Measurements from ENCODE around the gene NPAS3.

NPAS3 gene

DNA sequence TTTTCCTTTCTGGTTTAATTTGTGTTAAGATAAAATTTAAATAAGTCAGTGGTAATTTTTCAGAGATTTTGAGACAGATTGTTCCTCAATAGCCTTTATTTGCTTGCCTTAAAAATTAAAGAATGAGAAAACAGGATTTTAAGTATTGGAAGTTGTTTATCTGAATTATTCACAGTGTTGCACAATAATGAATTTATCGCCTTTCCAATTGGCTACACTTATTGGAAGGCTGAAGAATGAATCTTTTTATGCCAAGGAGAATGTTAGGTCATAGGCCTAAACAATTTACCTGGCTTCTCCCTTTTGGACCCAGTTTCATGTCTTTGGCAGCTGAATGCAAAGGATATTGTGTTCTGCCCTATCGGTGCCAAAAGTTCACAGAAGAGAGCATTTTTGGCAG lies 250.2 kb downstream of the NPAS3 start:
- DNase-seq, result no peak

DNA sequence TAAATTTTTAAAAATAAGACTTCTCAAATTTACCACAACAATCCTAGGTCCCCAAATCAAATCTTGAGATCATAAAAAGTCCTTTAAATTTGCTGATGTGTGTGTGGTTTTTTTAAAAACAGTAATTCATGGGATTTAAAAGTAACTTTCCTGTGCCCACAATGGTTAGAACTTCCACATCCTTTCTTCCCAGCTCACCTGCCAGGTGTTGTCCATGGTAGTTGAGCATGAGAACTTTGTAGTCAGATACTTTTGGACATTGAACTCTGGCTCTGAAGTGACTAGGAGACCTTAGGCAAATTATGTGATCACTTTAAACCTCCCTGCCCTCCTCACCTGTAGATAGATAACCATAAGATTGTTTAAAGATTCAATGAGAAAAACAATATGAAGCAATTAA lies 253.2 kb downstream of the NPAS3 start:
- no peak for DNase-seq

DNA sequence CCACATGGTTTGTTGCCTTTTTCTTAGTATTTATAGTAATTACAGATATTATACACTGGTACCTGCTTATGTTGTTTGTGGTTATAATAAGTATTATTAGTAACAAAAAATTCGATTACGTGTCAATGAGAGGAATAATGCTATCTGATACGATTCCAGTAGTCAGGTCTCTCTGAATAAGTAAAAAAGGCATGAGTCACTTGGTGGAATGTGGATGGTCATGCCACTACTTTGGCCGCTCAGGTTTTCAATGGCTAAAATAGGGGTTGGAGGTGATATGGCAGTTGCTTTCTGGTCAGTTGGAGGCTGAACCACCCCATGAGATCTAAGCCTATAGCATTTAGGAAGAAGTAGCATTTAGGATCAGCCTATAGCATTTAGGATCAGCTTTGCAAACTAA lies 255.9 kb downstream of the NPAS3 start:
- no peak for DNase-seq

DNA sequence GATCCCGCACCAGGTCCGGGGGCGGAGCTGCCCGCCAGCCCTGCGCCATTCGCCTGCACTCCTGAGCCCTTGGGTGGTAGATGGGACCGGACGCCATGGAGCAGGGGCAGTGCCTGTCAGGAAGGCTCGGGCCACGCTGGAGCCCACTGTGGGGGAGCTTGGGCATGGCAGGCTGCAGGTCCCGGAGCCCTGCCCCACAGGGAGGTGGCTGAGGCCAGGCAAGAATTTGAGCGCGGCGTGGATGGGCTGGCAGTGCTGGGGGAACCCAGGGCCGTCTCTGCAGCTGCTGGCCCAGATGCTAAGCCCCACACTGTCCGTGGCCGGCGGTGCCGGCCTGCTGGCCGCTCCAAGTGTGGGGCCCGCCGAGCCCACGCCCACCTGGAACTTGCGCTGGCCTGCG lies 260.0 kb downstream of the NPAS3 start:
- no peak for DNase-seq

DNA sequence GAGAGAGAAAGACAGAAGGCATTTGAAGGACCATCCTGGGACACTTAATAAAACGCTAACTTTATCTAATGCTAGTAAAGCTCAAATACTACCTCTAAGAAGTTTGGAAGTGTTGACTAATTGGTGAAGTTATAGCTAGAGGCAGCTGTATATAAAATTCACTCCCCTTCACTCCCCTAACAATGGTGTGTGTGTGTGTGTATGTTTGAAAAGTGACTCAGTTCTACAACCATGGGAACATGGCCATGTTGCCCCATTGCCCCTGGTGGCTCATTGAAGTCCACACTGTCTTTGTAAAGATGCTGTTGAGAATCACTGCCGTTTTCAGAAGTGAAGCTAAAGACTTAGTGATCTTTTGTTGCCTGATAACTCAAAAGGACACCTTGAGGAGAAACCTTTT lies 262.4 kb downstream of the NPAS3 start:
- DNase-seq, result no peak

DNA sequence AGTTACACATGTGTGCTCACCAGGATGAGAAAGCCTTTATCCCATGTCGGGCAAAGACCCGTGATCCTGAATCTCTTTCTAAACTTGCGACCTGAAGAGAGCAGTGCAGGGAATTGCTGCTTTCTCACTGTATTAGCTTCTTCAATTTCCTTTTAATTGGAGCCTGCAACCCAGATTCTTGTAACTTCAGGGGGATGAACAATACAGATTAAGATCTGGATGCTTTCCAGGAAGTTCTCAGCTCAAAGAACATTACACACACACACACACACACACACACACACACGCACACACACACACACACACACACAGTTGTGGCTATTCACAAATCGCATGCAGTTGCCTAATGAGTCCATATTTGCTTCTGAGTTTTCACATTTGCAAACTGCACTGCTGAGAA lies 268.3 kb downstream of the NPAS3 start:
- DNase-seq, result no peak

DNA sequence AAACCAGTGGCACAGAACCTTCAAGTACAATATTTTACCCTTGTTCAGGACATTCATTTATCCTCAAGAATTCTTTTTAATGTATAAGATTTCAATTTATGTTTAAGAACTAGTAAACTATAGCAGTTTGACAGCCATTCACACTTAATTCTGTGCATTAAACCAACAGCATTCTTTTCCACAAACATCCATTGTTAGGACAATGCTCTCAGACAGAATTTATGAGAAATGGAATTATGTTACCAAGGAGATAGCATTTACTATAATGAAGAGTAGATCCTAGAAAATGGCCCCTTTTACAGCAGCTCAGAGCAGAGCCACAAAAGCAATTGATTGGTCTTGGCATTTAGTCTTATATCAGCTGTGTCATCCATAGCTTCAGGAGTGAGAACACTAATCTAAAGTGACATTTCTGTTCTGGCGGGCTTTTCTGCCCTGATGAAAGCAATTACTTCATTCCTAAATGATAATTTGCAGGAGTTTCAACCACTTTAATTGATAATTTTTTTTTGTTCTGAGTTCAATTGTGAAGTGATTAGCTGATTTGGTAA lies 268.9 kb downstream of the NPAS3 start:
- no peak for DNase-seq

DNA sequence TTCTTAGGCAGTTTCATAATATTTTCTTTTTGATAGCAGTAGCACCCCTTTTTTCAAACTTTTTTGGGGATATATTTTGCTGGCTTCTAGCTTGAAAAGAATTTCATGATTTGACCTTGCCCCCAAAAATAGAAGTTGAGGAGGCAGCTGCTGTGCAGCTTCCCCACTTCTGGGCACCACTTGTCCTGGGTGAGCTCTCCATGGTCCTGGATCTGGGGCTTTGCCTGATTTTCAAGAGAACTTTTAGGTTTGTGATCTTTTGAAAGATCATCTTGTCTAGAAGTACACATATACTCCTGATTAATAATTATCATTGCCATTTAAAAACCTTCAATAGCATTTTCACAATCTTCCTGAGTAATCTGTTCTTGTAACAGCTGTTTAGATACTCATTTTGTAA lies 271.6 kb downstream of the NPAS3 start:
- DNase-seq, result no peak

DNA sequence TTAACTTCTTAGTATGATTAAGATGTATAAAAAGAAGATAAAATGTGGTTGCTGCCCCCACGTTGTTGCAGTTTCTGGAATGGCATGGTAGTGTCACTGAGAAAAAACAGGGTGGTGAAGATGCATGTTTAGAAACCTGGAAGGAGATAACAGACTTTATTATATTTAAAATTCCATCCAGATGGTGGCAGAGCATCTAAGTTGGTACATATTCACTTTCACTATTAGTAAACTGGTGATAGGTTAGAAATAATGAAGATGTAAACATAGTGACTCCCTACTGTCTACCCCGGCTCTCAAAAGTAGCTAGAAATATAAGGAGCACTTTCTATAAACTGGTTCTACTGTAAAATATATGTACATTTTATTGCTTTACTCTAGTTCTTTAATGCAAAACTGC lies 279.3 kb downstream of the NPAS3 start:
- DNase-seq, result no peak

DNA sequence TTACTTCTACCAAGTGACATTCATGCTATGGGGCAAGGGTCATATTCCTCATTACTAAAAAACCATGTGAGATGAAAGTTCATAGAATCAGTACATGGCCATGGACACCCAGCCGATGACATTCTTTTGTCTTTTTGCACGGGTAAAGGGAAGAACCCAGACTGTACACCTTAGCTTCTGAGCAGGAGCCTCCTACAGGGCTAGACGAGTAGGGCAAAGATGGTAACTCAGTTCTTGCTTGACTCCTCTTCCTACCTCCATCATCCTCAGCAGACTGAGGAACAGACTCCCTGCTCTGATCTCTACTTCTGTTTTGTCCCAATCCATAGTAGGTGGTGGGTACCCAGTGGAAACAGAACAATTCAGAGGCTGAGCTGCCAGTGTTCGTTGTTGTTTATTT lies 281.3 kb downstream of the NPAS3 start:
- DNase-seq, result no peak

DNA sequence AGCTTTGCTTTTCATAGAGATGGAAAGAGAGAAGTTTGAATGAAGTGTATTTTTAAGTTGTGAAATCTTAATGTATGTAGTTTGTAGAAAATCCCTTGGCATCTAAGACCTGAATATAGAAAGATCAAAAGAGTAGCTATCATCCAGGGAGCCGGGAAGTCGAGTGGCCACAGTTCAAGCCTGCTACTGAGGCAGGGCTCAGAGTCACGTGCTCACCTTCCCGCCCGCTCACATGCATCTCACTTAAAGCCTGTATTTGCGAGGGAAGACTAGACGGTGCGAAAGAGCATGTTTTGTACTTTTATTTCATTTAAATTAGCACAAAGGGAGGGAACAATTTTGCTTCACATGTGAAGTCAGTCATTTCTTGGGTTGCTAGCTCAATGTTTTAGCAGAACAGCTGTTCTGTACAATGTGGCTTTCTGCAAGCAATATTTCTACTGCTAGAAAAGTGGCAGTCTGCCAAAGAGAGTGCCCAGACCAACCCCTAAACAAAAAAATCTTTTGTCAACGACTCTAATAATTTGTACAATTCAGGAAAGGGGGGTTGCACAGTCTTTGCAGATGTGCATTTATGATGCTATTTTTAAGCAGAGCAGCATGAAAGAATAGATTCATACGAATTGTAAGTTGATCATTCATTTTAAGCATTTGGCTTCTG lies 290.7 kb downstream of the NPAS3 start:
- no peak for DNase-seq

DNA sequence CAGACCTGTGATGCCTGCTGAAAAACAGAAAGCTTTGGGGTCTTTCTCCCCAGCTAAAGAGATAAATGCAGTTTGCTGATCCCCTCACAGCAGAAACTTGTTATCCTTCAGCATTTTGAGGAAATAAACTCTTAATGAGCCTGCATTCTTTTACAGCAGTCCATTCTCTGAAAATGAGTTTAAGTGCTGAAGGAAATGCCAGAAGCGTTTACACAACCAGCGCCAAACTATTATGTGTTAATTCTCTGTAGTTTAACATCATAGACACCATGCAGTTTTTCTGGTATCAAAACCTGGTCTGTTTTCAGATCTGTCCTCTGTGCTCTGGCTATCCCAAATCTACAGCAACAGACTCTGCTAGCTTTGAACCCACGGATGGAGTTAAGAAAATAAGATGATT lies 291.3 kb downstream of the NPAS3 start:
- no peak for DNase-seq

DNA sequence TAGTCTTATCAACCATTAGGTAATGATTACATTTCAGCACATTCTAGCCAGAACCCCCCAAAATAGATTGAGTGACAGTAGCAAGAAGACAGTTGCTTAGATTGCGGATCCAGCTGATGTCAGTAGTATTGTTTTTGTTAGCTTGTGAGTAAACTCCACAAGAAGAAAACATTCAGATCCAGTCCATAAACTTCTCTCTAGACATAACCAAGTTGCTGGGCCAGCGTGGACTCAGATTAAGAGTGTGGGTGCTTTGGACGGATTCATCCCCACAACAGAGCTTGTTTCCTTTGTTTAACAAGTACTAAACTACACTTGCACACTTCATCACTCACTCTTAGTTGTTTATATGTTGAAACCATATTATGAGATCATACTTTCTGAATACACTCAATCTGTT lies 293.4 kb downstream of the NPAS3 start:
- DNase-seq, result no peak

DNA sequence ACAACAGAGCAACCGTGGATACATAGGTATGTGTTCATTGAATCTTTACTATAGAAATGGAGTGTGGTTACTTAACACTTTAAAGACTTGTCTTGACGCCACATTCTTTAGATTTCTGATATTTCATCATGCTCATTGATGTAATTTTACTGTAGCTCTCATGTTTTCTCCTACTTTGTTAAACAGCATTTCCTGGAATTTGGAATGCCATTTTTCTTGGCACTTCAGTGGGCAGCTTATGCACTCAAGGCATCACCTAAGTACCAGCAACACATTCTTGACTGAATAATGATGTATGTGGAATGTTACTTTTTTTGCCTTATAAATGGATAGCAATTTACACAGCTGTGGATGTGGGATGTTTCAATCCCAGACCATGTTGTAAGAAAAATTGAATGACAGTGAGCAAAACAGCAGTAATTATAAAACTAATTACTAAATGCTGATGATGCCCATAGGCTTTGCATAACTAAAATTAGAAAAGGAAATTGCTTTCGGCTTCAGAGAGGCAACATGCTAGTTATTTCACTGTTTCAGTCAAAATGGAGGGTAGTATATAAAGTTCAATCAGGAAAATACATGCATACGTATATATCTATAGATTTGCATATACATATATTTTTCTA lies 298.5 kb downstream of the NPAS3 start:
- no peak for DNase-seq

DNA sequence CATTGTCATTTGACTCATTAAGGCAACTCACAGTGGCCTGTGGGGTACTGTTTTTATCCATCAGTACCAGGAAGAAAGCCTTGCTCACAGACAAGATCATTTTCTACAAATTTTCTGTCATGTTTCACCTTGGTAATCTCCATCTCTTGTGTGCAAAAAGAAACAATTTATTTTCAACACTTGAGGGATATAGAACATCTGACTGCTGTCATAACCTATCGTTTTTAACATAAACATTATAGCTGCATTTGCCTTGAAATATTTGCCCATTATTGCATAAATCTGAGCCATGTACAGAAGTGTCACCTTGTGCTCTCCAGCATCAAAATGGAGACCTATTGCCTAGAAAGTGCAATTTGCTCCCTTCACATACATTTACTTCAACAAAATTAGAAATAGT lies 300.8 kb downstream of the NPAS3 start:
- DNase-seq, result no peak

DNA sequence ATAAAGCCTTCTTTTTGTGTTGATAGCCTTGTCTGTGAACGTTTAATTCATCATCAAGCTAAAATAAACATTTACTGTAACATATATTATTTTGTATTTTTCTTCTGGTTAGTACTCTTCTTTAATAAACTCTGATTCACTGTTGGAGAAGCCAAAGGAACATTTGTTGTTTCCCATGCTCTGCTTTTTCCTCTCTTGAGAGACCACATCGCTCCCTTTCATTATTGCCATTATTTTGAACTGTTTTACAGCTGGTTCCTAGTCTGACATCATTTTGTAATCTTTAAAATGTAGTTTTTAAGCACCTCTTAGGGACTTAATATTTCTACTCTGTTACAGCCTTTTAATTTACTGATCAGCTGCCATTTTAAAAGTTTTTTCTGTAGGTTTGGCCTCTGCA lies 301.8 kb downstream of the NPAS3 start:
- DNase-seq, result no peak

DNA sequence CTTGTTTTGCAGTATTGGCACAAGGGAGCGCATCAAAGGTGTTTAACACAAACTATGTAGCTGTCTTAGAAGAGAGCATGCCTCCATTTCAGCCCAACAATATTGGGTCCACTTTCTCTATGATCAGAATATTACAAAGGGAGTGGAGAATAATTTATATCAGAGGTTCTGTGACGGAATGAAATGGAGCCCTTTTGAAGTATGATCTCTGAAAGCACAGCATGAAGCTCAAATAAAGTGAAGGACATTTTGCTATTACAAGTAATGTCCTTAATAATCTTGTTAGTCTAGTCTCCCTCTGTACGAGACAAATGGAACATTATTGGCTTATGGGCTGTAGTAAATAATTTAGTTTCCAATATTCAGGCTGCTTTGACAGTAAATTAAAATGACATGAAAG lies 302.7 kb downstream of the NPAS3 start:
- no peak for DNase-seq

DNA sequence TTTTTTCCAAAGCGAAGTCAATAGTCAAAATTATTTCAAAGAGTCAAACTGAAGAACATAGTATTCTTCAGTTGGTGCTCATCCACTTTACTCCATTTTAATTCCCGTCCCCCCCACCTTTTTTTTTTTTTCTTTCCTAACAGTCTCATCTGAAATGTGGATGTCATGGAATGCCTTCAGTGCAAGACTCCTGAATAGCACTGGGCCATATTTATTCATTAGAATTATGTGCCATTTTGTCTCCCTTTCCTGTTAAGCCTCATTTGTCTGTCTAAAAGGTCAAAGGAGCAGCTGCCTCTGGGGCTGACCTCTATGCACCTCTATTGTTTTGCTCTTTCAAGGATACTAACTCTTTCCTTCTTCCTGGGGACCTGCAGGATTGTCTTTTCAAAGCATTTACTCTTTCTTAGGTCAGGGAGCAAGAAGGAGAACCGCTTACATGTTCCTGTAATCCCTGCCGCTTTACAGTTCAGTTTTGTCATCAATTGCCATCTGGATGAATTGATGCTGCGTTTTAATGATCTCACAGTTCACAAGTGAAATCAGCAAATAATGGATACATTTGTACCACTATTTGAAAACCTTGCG lies 310.6 kb downstream of the NPAS3 start:
- no peak for DNase-seq

DNA sequence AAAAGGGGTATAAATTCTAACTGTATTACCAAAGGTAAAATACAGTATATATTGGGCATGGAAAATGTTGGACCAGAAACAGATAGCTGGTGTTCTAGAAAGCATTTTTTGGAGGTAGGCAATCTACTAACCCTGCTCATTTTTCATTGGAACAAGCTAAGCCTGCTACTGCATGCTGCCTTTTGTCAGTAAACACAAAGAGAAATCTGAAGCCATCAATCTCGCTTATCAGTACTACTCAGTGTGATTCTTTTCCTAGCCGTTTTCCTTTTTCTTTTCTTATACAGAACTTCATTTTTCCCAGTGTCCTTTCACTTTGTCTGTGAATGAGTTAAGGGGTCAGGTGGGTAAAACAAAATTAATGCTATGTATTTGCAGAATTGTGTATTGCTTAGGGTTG lies 312.3 kb downstream of the NPAS3 start:
- DNase-seq, result no peak

DNA sequence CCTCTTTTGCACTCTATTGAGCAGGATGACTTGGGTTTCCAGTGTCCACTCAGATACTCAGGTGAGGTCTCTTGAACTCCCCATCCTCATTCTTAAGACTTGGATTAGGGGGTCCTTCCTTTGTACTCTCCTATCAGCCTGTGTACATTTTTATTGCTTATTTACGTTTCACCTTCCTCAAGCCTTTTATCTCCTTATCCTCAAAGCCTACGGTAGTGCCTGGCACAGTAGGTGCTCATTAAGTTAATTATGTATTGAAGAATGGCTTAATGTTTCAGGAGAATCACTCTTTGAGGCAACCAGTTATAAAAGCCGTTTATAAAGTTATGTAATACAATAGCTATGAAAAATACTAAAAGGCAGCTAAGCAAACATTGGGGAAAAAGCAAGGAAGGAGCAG lies 315.7 kb downstream of the NPAS3 start:
- no peak for DNase-seq

DNA sequence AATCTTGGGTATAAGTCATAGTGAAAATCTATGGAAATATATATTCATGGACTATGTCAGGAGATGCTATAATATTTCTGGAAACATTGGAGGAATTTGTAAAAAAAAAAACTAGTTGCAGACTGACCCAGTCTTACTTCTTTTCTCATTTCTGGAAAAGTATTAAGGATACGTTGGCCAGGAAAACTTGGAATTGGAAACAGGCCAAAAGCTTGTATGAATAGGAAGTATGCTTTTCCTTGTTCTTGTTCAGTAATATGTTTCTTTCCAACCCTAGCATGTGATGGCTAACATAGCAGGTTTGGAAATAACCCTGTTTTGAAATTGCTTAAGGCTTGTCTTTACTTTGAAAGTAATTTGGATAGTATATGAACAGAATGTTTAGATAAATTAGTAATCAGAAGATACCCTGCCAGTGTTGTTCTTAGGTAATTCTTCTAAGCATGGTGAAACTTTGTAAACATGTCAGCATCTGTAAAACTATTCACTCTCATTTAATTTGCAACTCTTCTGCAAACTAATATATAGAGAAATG lies 316.2 kb downstream of the NPAS3 start:
- DNase-seq, result no peak

DNA sequence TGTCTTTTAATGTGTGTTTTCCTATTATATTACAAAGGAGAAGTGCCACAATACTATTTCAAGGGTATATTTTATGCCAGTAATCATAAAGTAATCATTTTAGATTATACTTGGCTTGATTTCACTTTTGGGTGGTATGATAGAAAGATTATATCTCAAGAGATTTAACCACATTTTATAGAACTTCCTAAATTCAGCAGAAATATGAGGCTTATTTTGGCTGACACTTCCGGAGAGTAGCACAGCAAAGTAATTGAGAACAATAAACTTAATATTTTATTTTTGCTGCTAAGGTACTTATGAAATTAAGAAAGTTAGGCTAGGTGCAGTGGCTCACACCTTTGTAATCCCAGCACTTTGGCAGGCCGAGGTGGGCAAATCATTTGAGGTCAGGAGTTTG lies 319.1 kb downstream of the NPAS3 start:
- no peak for DNase-seq

DNA sequence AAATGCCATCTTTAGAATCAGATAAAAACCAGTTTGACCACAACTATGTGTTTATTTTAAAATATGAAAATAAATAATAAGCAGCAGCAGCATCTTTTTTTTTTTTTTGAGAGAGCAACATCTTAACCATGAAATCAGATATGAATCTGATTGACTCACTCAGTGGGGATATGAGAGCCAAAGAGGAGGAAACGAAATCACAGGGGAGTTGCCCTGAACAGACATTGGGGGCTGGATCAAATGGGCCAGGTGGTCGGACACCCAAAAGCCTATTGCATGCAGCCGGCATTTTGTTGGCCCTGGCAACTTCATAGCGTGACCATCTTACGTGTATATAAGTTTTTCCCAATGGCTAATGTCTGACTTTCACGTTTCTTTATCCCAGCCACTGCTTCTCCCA lies 321.1 kb downstream of the NPAS3 start:
- no peak for DNase-seq

DNA sequence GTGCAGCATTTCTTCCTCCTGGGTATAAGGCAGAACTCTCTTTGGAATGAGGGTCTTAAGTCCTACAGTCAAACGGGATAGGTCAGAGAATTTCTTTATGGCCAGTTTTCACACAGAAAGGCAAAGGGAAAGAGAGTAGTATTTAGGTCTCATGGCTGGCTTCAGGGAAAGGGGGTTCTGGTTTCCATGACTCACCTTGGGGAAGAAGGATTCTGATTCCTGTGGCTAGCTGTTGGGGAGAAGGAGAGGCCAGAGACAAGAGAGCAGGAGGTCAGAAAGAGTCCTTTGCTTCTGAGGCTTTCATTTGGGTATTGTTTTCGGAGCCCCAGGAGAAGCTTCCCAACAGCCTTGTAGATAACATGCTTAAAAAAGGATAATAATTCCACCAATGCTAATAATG lies 332.5 kb downstream of the NPAS3 start:
- no peak for DNase-seq
